Testis (tissue), 3 donors: Measurements from ENCODE around the gene OXER1. TPM values are rescaled to one million over a fixed set of nuclear protein-coding genes. Genes with fewer than 3 reads are reported as not detected.

Experiments used
- DNase-seq: peaks from one replicate; pipeline ENCODE4 v3.0.0-alpha.2; 2019
- H3K27ac ChIP-seq, 2 donors: fragments of 200-600 bp; sonication (generic); one replicate each; pipeline ENCODE4 v1.5.1; 2019
- H3K27me3 ChIP-seq: fragments of 200-600 bp; sonication (generic); one replicate; pipeline ENCODE4 v1.5.1; 2019
- H3K36me3 ChIP-seq: fragments of 200-600 bp; sonication (generic); one replicate; pipeline ENCODE4 v1.5.1; 2017; ENCODE audit warnings: low read depth; ENCODE audit errors: missing control alignments
- H3K4me1 ChIP-seq: fragments of 200-600 bp; sonication (generic); one replicate; pipeline ENCODE4 v1.5.1; 2019
- H3K4me3 ChIP-seq, 2 donors: fragments of 200-600 bp; sonication (generic); one replicate each; pipeline ENCODE4 v1.5.1; 2017 to 2019
- H3K9me3 ChIP-seq: fragments of 200-600 bp; sonication (generic); one replicate; pipeline ENCODE4 v1.5.1; 2017
- POLR2A ChIP-seq: fragments of 450-650 bp; IDR thresholded peaks from one replicate; pipeline ENCODE4 v1.6.1; 2017; ENCODE audit warnings: antibody characterized with exemption, mild to moderate bottlenecking, moderate library complexity
- WGBS, 2 donors: methylation state at CpG; one replicate each; pipeline ENCODE4 v1.1.5; 2018; 5-methylcytosine and 5-hydroxymethylcytosine counted together
- intact Hi-C: fragments of 100-400 bp; cut with DNase I; formaldehyde crosslinking; loops from one replicate; pipeline ENCODE4 v1.15.1; 2023; ENCODE audit warnings: low total_unique reads
- polyA plus RNA-seq: library from polyadenylated mRNA; stranded (reverse); fragments of 350-450 nt; fragmentation: Illumina TruSeq; extraction: RNeasy Lipid Tissue Mini Kit (QIAGEN cat#74804); gene quantifications from one replicate; pipeline ENCODE4 v1.2.3, GENCODE V29; 2014; ENCODE audit warnings: low read depth, low replicate concordance; ENCODE audit not compliant: insufficient read depth
- total RNA-seq, 2 donors: library from RNA; depleted of rRNA; stranded (reverse); fragments of >200 nt; gene quantifications; one replicate each; pipeline ENCODE4 v1.2.3, GENCODE V29; 2016
- TF ChIP-seq, protein P1 (sequence below), 3 experiments: fragments of 450-650 bp in 2 of 3; fragments of 200-600 bp in 1 of 3; sonication (generic) in 1 of 3; IDR thresholded peaks; one replicate each; pipeline ENCODE4 v1.5.1; 2016 to 2019; ENCODE audit warnings: antibody characterized with exemption in 3 of 3, mild to moderate bottlenecking in 2 of 3, moderate library complexity in 1 of 3

The OXER1 gene
- total and polyA plus RNA-seq, 3 donors from 2014 or later, result 1.3 to 2.0 (median 1.3) TPM

DNA sequence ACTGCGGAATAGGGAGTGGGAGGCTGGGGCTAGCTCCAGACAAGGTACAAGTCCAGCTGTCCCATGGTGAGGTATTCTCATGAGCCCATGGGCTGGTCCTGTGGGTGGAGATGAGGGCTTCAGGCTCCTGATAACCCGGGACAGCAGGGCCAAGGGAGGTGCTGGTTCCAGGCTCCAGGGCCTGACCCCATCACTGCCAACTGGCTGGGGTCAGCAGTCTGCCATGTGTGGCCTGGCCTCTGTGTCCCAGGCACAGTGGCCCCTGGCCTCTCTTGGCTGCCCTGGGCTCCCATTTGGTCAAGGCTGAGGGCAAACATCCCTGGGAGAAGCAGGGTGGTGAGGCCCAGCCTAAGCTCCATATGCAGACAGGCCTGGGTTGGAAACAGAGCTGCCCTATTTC is 966 bp upstream of the OXER1 start:
- 97 to 100% methylated on average over 2 of the region's 2 CpGs for WGBS, 2 donors
- TF ChIP-seq, protein P1, sequence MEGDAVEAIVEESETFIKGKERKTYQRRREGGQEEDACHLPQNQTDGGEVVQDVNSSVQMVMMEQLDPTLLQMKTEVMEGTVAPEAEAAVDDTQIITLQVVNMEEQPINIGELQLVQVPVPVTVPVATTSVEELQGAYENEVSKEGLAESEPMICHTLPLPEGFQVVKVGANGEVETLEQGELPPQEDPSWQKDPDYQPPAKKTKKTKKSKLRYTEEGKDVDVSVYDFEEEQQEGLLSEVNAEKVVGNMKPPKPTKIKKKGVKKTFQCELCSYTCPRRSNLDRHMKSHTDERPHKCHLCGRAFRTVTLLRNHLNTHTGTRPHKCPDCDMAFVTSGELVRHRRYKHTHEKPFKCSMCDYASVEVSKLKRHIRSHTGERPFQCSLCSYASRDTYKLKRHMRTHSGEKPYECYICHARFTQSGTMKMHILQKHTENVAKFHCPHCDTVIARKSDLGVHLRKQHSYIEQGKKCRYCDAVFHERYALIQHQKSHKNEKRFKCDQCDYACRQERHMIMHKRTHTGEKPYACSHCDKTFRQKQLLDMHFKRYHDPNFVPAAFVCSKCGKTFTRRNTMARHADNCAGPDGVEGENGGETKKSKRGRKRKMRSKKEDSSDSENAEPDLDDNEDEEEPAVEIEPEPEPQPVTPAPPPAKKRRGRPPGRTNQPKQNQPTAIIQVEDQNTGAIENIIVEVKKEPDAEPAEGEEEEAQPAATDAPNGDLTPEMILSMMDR (IDR thresholded peaks at IDR 0.05), result no peak
- TF ChIP-seq POLR2A, result no peak
- Histone ChIP-seq H3K4me1 (no peaks in the 10 kb centered on the region), H3K4me3 (no peak overlapping the region), H3K36me3 (no peaks in the 10 kb centered on the region), H3K9me3 (no peaks in the 10 kb centered on the region), H3K27me3 (no peaks in the 10 kb centered on the region), H3K27ac (no peak overlapping the region)
- intact Hi-C loops, result no loop called here
- peak; percentile 5 for DNase-seq

DNA sequence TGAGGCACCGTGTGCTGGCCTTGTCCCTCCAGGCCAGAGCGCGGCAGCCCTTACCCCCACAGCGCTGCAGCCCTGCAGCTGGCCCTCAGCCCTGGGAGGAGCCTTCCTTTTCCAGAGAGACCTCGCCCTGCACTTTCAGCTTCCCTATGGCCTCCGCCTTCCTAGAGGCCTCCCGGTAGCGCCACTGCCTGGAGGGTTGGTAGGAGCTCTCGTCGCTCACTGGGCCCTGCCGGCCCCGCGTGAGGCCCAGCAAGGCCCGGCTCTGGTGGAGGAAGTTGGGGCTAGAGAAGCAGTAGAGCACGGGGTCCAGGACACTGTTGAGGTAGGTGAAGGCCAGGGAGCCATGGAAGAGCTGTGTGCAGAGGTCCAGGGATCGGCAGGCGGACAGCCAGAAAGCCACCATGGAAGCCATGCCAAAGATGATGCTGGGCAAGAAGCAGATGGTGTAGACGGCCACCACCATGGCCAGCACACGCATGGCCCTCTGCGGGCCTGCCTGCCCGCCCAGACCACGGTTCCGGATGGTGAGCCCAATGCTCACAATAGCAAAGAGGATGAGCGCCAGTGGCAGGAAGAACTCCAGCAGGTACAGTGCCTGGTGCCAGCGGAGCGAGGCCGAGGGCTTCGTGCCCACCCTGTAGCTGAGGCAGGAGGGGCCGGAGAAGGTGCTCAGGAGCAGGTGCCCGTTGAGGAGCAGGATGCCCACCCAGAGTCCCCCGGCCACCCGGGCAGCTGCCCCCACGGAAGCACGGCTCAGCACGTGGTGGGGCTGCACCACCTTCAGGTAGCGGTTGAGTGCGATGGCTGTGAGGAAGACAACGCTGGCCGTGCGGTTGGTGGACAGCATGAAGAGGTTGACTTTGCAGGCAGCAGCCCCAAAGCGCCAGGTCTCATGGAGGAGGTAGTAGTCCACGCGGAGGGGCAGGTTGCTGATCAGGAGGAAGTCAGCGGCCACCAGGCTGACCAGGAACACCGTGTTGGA is 821 bp downstream of the OXER1 start:
- no peak overlapping the region for H3K4me3 ChIP-seq
- H3K4me1 ChIP-seq, result no peaks in the 10 kb centered on the region
- no peak for DNase-seq
- intact Hi-C loops, result no loop called here
- no peaks in the 10 kb centered on the region for H3K9me3 ChIP-seq
- 92 to 94% methylated on average over 37 to 45 of the region's 45 CpGs for WGBS, 2 donors
- no peaks in the 10 kb centered on the region for H3K27me3 ChIP-seq
- no peaks in the 10 kb centered on the region for H3K36me3 ChIP-seq
- no peak overlapping the region for H3K27ac ChIP-seq
- no peak for TF ChIP-seq POLR2A
- TF ChIP-seq, protein P1 (IDR thresholded peaks at IDR 0.05), result no peak

DNA sequence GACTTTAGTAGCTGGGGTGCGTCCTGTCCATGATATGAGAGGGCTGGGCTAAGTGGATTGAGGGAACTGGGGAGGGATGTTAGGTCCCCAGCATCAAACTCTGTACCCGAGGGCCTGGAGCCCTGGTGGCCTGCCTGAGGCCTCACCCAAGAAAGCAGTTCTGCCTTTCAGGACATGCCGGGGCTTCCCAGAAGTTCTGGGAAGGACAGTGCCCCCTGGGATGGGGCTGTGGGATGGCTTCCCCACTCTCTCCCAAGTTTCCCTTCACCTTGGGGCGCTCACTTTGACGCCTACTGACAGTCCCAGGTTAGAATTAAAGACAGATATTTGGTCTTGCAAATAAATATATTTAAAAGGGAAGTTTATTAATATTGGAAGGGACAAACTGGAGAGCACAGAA is 1.8 kb downstream of the OXER1 start:
- H3K4me3 ChIP-seq, result no peak overlapping the region
- WGBS, 2 donors, result 94 to 98% methylated on average over 4 to 5 of the region's 5 CpGs
- intact Hi-C loops, result no loop called here
- no peaks in the 10 kb centered on the region for H3K9me3 ChIP-seq
- H3K36me3 ChIP-seq, result no peaks in the 10 kb centered on the region
- no peaks in the 10 kb centered on the region for H3K4me1 ChIP-seq
- DNase-seq, result no peak
- H3K27me3 ChIP-seq, result no peaks in the 10 kb centered on the region
- no peak for TF ChIP-seq POLR2A
- TF ChIP-seq, protein P1 (IDR thresholded peaks at IDR 0.05), result no peak
- no peak overlapping the region for H3K27ac ChIP-seq

DNA sequence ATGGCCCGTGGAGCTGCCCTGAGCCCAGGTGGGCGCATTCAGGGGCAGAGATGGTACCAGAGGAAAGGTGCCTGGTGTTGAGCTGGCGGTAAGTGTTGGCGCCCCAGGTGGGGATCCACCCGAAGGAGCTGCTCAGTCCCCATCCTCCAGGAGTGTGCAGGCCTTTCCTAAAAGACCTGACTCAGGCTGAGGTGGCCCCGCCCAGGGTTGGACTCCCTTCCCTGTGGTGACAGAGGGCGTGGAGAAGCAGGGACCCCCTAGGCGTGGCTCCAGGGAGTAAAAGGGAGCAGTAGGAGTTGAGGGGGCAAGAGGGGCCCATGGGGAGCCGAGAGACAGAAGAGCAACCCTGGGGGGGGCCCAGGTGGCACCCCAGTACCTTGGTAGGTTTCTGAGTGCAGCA is 2.4 kb downstream of the OXER1 start:
- Histone ChIP-seq H3K9me3 (no peaks in the 10 kb centered on the region), H3K36me3 (no peaks in the 10 kb centered on the region), H3K27me3 (no peaks in the 10 kb centered on the region), H3K4me3 (no peak overlapping the region), H3K27ac (no peak overlapping the region), H3K4me1 (no peaks in the 10 kb centered on the region)
- intact Hi-C loops, result no loop called here
- DNase-seq, result no peak
- WGBS, 2 donors, result 92 to 96% methylated on average over 8 to 9 of the region's 9 CpGs
- TF ChIP-seq, protein P1 (IDR thresholded peaks at IDR 0.05), result no peak
- no peak for TF ChIP-seq POLR2A
